ENCODE data around the gene PCNP.
"Not testable (repeated sequence)": the region's sequence is repeated elsewhere in the genome, so short reads cannot be mapped to it uniquely, and the experiment has no call there.

PCNP gene, protein sequence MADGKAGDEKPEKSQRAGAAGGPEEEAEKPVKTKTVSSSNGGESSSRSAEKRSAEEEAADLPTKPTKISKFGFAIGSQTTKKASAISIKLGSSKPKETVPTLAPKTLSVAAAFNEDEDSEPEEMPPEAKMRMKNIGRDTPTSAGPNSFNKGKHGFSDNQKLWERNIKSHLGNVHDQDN

DNA sequence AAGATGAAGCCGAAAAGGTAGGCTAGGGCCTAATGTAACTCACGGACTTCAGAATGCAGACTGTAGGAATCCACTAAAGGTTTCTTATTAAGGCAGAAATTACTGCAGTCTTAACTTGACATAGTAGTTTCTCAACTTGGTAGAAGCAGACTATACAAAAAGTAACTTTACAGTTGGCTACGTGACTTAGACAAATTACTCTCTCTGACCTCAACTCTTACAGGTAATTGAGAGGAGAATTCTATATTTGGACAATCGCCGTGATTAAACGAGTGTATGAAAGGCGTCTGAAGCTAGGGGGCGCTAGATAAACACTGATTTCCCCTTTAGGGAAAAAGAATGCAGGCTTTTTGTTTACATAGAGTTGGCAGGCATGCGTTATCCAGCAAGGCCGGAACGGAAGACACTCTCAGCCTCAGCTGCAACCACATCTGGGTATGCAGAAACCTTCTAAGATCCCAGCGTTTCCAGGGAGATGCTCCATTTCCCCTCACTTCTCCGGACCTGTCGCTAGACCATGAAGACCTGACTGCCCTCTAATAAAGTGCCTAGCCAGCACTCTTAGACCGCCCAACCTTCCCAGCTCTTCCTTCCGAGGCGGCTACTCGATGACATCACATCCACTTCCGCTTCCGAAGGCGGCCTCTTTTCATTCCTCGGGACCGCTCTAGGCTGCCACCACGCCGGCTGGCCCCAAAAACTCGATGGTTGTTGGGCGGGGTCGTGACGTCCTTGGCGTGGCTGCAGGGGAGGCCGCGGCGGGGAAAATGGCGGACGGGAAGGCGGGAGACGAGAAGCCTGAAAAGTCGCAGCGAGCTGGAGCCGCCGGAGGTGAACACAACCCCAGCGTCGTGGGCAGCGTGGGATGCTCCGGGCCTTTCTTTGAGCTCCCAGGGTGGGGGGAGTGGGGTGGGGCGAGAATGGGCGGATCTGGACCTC is at the start of gene PCNP:
PCNP (plus strand) TSS at position 732 of the 939 bp plus-strand sequence; CDS start at position 768, 36 bp downstream.
- in situ Hi-C loops (cut with HindIII; ENCODE audit: low sequenced_read_pairs), result no loop called here

DNA sequence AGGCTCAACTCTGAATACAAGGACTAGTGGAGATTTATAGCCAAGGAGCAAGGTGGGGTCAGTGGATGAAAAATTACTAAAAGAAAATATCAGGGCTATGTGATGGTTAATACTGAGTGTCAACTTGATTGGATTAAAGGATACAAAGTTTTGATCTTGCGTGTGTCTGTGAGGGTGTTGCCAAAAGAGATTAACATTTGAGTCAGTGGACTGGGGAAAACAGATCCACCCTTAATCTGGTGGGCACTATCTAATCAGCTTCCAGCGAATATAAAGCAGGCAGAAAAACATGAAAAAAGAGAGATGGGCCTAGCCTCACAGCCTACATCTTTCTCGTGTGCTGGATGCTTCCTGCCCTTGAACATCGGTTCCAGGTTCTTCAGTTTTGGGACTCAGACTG is 46.5 kb upstream of the PCNP start:
- in situ Hi-C loops (cut with HindIII; ENCODE audit: low sequenced_read_pairs), result no loop called here

DNA sequence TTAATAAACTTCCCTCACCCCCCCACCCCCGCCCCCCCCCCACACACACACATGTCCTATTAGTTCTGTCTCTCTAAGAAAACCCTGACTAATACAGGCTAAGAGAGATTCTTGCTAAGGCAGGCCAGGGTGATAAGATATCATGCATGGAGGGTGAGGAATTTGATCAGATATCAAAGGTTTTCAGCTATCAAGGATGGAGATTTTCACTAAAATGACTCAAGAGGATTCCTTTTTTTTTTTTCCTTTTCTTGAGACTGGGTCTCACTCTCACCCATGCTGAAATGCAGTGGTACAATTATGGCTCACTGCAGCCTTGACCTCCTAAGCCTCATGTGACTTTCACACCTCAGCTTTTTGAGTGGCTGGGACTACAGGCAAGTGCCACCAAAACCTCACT is 46.1 kb upstream of the PCNP start:
- in situ Hi-C loops (cut with HindIII; ENCODE audit: low sequenced_read_pairs), result no loop called here

DNA sequence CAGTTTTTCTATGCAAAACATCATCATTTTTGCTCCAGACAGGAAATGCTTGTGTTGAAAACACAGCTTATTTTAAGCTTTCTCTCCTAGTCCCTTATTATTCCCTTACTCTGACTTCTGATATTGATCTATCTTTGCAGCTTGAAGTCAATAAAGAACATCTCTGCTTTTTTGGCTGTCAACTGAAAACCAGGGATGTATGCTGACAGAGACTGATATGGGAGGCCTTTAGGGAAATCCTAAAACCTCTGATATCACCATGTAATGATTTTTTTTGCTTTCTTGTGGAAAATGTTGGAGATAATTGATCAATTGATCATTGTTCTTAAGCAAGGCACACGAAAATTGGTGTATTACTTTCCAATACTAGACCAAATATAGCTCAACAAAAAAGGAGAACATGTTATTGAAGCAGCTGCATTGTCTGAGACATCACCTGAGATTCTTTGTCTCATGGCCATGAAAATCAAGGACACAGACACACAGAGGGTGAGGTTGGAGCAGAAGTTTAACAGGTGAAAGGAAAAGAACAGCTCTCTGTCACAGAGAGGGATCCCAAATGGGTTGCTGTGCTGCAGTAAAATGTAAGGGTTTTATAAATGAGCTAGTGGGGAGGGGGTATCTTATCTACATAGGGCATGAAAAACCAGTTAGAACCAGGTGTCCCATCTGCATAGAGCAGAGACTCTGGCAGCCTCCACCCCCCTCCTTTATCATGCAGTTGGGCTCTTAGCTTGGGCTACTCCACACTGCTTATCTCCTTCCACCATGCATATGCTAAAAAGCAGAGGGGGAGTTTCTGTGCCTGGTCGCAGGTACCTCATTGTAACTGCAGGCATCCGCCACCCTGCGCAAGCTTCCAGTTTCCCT is 43.9 kb upstream of the PCNP start:
- in situ Hi-C loops (cut with HindIII; ENCODE audit: low sequenced_read_pairs), result no loop called here

DNA sequence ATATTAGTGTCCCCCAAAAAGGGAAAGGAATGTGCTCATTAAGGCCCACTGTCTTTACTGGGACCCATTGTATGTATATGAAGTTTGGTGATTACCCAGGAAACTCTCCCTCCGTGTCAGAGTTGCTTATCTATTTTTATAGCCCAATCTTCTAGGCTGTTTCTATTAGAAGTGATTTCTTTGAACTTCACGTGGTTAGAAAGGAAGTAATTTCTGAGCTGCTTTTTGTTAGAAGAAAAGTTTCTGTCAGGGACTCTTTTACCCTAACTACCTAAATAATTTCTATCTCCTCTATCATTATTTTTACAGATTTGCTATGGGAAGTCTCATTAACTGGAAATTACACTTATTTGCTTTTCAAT is 43.3 kb upstream of the PCNP start:
- in situ Hi-C loops (cut with HindIII; ENCODE audit: low sequenced_read_pairs), result no loop called here

DNA sequence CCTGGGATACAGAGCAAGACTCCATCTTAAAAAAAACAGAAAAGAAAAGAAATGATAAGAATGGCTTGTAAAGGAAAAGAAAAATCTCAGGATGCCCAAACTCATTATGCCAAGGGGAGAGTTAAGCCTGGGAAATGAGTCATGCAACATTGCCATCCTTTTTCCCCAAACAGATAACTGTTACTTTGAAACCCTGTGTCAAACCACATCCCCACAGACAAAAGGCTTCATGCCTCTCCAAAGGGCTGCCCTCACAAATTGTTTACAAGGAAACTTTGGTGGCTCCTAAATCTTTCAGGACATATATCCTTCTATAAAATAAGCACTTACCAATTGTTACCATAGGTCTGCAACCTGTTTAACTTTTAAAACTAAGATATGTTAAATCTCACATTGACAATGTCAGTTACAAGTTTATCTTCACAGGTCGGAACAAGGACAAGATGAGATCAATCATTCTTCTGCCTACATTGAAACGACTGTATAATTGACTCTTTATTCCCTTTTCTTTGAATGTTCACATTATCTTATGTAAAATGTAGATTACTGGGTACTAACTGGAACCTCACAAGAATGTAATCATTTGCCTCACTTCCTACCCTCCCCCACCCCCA is 42.4 kb upstream of the PCNP start:
- in situ Hi-C loops (cut with HindIII; ENCODE audit: low sequenced_read_pairs), result no loop called here

DNA sequence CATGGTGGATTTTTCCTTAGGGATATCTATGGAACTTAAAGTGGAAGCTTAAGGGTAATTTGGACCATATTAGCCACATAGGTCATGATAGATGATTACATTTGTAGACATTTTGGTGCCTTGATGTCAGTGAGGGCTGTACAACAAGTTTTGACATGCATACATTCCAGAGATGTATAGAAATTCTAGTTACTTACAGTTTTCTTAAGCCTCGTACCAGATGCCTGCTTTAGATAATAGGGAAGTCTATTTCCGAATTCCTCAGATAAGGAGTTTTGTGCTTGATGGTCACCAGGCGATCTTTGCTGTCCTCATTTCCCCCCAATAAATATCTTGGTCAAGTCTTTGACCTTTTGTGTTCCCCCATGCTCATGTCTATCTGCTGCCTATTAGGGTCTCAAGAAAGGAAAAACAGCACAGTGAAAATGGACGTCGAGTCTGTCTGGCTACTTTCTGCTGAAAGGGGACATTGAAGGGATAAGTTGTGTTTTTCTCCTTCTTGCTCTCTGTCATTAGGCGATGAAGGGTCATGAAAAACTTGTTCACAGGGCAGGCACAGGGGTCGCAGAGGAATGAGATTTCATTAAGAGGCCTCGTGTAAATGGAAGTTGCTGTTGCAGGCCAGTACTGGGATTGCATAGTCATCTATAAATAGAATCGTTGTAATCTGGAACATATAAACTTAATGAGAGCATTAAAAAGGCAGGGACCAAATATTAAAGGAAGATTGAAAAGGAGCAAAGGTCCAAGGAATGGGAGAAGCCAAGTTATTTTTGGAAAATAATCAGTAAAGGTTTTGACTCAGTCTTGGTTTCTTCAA is 41.0 kb upstream of the PCNP start:
- in situ Hi-C loops (cut with HindIII; ENCODE audit: low sequenced_read_pairs), result no loop called here

DNA sequence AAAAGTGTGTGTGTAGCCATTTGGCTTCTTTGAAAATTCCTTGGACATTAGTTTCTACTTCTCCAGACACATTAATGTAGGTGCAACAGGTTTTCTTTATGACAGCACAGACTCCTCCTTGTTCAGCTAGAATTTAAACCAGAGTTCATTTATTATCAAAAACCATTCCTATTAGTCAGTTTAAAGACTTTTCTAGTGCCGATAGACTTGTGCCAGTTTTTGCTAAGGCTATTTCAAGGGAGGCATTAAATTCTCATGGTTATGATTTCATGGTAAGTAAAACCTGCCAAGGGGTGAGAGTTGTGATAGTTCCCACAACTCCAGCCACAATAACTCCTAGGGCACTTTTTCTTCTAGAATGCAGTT is 40.4 kb upstream of the PCNP start:
- in situ Hi-C loops (cut with HindIII; ENCODE audit: low sequenced_read_pairs), result no loop called here

DNA sequence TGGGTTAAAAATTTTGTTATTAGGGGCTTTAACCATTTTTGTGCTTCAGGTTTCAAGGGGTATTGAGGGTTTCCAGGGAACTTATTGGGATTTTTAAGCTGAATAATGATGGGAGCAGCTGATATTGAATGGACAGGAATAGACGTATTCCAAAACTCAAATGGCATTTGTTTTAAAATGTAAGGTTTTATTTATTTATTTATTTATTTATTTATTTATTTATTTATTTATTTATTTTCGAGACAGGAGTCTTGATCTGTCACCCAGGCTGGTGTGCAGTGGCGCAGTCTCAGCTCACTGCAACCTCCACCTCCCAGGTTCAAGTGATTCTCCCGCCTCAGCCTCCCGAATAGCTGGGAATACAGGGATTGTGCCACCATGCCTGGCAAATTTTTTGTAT is 38.8 kb upstream of the PCNP start:
- in situ Hi-C loops (cut with HindIII; ENCODE audit: low sequenced_read_pairs), result no loop called here

DNA sequence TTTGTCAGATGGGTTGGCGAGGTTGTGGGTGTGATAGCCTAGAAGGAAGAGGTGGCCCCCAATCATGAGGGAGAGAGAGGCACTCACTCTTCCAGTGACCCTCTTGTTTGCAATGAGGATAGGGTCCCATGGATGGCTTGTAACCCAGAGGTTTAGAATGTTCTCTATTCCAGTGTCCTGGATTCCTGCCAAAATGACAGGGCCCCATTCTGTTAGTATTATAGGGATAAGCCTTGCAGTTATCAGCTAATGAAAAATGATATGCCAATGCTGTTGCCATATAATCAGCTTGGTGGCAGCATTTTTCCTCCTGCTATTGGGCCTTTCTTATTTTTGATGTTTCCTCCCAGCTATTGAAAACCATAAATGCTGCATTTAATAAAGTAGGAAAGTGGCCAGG is 37.7 kb upstream of the PCNP start:
- in situ Hi-C loops (cut with HindIII; ENCODE audit: low sequenced_read_pairs), result no loop called here

DNA sequence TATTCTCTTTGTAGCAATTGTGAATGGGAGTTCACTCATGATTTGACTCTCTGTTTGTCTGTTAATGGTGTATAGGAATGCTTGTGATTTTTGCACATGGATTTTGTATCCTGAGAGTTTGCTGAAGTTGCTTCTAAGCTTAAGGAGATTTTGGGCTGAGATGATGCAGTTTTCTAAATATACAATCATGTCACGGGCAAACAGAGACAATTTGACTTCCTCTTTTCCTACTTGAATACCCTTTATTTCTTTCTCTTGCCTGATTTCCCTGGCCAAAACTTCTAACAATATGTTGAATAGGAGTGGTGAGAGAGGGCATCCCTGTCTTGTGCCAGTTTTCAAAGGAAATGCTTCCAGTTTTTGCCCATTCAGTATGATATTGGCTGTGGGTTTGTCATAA is 37.0 kb upstream of the PCNP start:
- in situ Hi-C loops (cut with HindIII; ENCODE audit: low sequenced_read_pairs), result not testable (repeated sequence)

DNA sequence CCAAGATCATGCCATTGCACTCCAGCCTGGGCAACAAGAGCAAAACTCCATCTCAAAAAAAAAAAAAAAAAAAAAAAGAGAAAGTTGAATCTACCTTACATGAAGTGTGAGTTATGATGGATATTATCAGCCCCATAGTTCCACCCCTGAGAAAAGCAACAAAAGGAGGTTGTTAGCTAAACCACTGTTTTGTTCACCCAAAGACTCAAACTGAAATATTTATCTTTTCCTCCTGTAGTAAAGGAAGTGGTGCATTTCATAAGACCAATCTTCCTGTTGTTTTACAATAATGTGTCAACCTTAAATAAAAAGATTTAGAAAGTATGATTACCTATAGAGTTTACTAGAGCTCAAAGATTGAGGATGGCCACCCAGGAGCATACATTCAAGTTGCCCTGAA is 31.0 kb upstream of the PCNP start:
- in situ Hi-C loops (cut with HindIII; ENCODE audit: low sequenced_read_pairs), result no loop called here

DNA sequence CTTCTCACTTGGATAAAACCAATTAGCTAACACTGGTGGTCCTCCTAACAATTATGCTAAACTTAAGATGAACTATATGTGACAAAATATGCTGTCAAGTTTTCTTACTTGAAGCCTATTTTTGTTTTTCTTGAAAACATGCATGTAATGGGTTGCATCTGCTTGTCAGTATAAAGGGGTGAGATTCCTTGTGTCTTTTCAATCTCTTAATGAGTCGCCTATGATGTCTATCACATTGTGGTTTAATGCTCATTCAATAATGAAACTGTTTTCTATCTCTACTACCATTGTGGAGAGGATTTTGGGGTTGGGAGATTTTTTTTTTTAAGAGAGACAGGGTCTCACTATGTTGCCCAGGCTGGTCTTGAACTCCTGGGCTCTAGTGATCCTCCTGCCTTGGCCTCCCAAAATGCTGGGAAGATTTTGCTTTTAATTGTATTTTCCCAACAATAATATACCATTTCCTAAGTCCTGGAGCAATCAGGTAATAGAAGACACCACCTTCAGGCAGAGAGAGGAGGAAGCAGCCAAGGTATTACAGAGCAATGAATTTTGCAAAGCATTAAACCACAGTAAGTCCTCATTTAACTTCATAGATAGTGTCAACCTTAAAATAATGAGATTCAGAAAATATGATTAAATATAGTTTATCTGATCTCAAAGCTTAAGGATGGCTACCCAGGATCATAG is 29.7 kb upstream of the PCNP start:
- in situ Hi-C loops (cut with HindIII; ENCODE audit: low sequenced_read_pairs), result no loop called here

DNA sequence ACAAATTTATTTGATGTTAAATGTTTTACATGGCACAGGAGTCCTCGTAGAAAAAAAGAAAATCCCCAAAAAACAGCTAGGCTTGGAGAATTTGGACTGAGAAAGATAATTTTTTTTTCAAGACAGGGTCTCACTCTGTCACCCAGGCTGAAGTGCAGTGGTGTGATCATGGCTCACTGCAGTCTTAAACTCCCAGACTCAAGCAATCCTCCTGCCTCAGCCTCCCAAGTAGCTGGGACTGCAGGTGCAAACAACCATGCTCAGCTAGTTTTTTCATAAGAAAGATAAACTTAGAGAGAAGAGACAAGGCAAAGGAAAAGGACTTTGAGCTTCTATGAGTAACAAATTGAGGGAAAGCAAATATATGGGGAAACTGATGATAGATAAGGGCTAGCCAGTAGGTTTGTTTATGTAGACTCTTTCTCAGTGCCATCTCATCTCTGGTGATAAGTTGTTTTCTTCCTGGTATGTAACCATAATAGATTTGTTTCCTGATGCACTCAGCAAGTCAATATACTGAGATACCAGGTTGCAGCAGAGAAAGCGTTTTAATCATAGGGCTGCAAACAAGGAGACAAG is 25.4 kb upstream of the PCNP start:
- in situ Hi-C loops (cut with HindIII; ENCODE audit: low sequenced_read_pairs), result no loop called here

DNA sequence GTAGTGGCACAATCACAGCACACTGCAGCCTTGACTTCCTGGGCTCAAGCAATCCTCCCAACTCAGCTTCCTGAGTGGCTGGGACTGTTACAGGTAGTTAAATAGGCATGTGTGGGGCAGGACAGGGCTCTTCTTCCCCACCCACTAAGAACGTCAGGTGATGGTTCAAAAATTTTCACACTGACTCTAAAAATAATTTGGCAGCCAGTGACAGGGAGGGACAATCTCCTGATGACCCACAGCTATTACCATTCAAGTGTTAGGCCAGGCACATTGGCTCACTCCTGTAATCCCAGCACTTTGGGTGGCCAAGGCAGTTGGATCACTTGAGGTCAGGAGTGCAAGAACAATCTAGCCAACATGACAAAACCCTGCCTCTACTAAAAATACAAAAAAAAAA is 24.5 kb upstream of the PCNP start:
- in situ Hi-C loops (cut with HindIII; ENCODE audit: low sequenced_read_pairs), result no loop called here

DNA sequence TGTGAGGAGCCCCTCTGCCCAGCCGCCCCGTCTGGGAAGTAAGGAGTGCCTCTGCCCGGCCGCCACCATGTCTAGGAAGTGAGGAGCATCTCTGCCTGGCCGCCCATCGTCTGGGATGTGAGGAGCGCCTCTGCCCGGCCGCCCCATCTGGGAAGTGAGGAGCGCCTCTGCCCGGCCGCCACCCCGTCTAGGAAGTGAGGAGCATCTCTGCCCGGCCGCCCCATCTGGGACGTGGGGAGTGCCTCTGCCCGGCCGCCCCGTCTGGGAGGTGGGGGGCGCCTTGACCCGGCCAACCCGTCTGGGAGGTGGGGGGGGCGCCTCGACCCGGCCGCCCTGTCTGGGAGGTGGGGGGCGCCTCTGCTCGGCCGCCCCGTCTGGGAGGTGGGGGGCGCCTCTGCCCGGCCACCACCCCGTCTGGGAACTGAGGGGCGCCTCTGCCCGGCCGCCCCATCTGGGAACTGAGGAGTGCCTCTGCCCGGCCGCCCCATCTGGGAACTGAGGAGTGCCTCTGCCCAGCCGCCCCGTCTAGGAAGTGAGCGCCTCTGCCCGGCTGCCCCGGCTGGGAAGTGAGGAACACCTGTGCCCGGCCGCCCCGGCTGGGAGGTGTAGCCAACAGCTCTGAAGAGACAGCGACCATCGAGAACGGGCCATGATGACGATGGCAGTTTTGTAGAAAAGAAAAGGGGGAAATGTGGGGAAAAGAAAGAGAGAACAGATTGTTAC is 22.5 kb upstream of the PCNP start:
- in situ Hi-C loops (cut with HindIII; ENCODE audit: low sequenced_read_pairs), result not testable (repeated sequence)

DNA sequence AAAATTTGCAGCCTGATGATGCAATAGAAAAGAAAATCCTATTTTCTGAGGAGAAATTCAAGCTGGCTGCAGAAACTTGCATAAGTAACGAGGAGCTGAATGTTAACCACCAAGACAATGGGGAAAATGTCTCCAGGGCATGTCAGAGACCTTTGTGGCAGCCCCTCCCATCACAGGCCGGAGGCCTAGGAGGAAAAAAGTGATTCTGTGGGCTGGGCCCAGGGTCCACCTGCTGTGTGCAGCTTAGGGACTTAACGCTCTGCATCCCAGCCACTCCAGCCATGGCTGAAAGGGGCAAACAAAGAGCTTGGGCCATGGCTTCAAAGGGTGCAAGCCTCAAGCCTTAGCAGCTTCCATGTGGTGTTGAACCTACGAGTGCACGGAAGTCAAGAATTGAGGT is 20.6 kb upstream of the PCNP start:
- in situ Hi-C loops (cut with HindIII; ENCODE audit: low sequenced_read_pairs), result not testable (repeated sequence)

DNA sequence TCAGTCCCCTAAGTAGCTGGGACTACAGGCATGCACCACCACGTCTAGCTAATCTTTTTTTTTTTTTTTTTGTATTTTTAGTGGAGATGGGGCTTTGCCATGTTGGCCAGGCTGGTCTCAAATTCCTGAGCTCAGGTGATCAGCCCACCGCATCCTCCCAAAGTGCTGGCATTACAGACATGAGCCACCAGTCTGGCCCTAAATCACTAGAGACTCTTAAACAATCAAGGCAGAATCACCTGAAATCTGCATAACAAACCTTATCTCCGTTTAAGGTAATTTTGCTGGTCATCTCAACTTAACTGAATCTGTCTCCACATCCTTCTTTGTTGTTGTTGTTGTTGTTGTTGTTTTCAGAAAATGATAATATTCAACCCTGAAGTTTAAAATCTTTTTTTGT is 17.9 kb upstream of the PCNP start:
- in situ Hi-C loops (cut with HindIII; ENCODE audit: low sequenced_read_pairs), result no loop called here

All from endothelial cell of hepatic sinusoid (primary cell).